ENCODE data around the gene NWD2.

NWD2 gene

GRCh38 chr4:37425857-37426256, 181.3 kb downstream of the NWD2 start:
- Histone ChIP-seq H3K27ac (ENCODE audit: low read depth, low read length) (no peak overlapping the region), H3K36me3 (ENCODE audit: insufficient read depth, low read length) (no peaks in the 10 kb centered on the region), H3K27me3 (ENCODE audit: insufficient read depth, low read length) (no peaks in the 10 kb centered on the region), H3K9ac (ENCODE audit: low read depth, low read length) (no peak overlapping the region), H3K4me3 (ENCODE audit: low read length) (no peak overlapping the region), H3K9me3 (ENCODE audit: insufficient read depth, low read depth, low read length) (no peaks in the 10 kb centered on the region), H3K4me1 (ENCODE audit: insufficient read depth, low read length) (no peaks in the 10 kb centered on the region)
- WGBS, result 88% methylated on average over 2 of the region's 2 CpGs

- Histone ChIP-seq H3K9me3 (ENCODE audit: insufficient read depth, low read depth, low read length) (no peaks in the 10 kb centered on the region), H3K4me3 (ENCODE audit: low read length) (no peak overlapping the region), H3K27me3 (ENCODE audit: insufficient read depth, low read length) (no peaks in the 10 kb centered on the region), H3K27ac (ENCODE audit: low read depth, low read length) (no peak overlapping the region), H3K9ac (ENCODE audit: low read depth, low read length) (no peak overlapping the region), H3K4me1 (ENCODE audit: insufficient read depth, low read length) (no peaks in the 10 kb centered on the region), H3K36me3 (ENCODE audit: insufficient read depth, low read length) (no peaks in the 10 kb centered on the region)
- WGBS, result 95% methylated on average over 2 of the region's 2 CpGs
These were observed 182.7 kb downstream of the NWD2 start for GRCh38 chr4:37427193-37427592.

- H3K27ac ChIP-seq (ENCODE audit: low read depth, low read length), result no peak overlapping the region
- H3K4me1 ChIP-seq (ENCODE audit: insufficient read depth, low read length), result no peaks in the 10 kb centered on the region
- H3K9ac ChIP-seq (ENCODE audit: low read depth, low read length), result no peak overlapping the region
These were observed 185.4 kb downstream of the NWD2 start for GRCh38 chr4:37429906-37430305.

GRCh38 chr4:37430718-37431416, 186.3 kb downstream of the NWD2 start:
- 93% methylated on average over 3 of the region's 3 CpGs for WGBS

More at GRCh38 chr4:37429906-37430305, 185.4 kb downstream of the NWD2 start:
- no peaks in the 10 kb centered on the region for H3K9me3 ChIP-seq (ENCODE audit: insufficient read depth, low read depth, low read length)
- H3K27me3 ChIP-seq (ENCODE audit: insufficient read depth, low read length), result no peaks in the 10 kb centered on the region
- H3K36me3 ChIP-seq (ENCODE audit: insufficient read depth, low read length), result no peaks in the 10 kb centered on the region
- no peak overlapping the region for H3K4me3 ChIP-seq (ENCODE audit: low read length)

GRCh38 chr4:37431417-37431743, 186.8 kb downstream of the NWD2 start:
- Histone ChIP-seq H3K9ac (ENCODE audit: low read depth, low read length) (no peak overlapping the region), H3K4me1 (ENCODE audit: insufficient read depth, low read length) (no peaks in the 10 kb centered on the region), H3K27me3 (ENCODE audit: insufficient read depth, low read length) (no peaks in the 10 kb centered on the region), H3K9me3 (ENCODE audit: insufficient read depth, low read depth, low read length) (no peaks in the 10 kb centered on the region), H3K36me3 (ENCODE audit: insufficient read depth, low read length) (no peaks in the 10 kb centered on the region), H3K4me3 (ENCODE audit: low read length) (no peak overlapping the region), H3K27ac (ENCODE audit: low read depth, low read length) (no peak overlapping the region)
- WGBS, result 65% methylated on average over 1 of the region's 1 CpG

More at GRCh38 chr4:37430718-37431416, 186.3 kb downstream of the NWD2 start:
- Histone ChIP-seq H3K4me1 (ENCODE audit: insufficient read depth, low read length) (no peaks in the 10 kb centered on the region), H3K36me3 (ENCODE audit: insufficient read depth, low read length) (no peaks in the 10 kb centered on the region), H3K27ac (ENCODE audit: low read depth, low read length) (no peak overlapping the region), H3K4me3 (ENCODE audit: low read length) (no peak overlapping the region), H3K27me3 (ENCODE audit: insufficient read depth, low read length) (no peaks in the 10 kb centered on the region), H3K9ac (ENCODE audit: low read depth, low read length) (no peak overlapping the region), H3K9me3 (ENCODE audit: insufficient read depth, low read depth, low read length) (no peaks in the 10 kb centered on the region)

- no peak overlapping the region for H3K9ac ChIP-seq (ENCODE audit: low read depth, low read length)
- H3K27me3 ChIP-seq (ENCODE audit: insufficient read depth, low read length), result no peaks in the 10 kb centered on the region
- 75% methylated on average over 3 of the region's 3 CpGs for WGBS
- H3K4me1 ChIP-seq (ENCODE audit: insufficient read depth, low read length), result no peaks in the 10 kb centered on the region
- H3K9me3 ChIP-seq (ENCODE audit: insufficient read depth, low read depth, low read length), result no peaks in the 10 kb centered on the region
- H3K27ac ChIP-seq (ENCODE audit: low read depth, low read length), result no peak overlapping the region
- H3K36me3 ChIP-seq (ENCODE audit: insufficient read depth, low read length), result no peaks in the 10 kb centered on the region
- H3K4me3 ChIP-seq (ENCODE audit: low read length), result no peak overlapping the region
These were observed 189.9 kb downstream of the NWD2 start for GRCh38 chr4:37434469-37434868.

- Histone ChIP-seq H3K9ac (ENCODE audit: low read depth, low read length) (no peak overlapping the region), H3K27ac (ENCODE audit: low read depth, low read length) (no peak overlapping the region), H3K27me3 (ENCODE audit: insufficient read depth, low read length) (no peaks in the 10 kb centered on the region), H3K36me3 (ENCODE audit: insufficient read depth, low read length) (no peaks in the 10 kb centered on the region), H3K4me1 (ENCODE audit: insufficient read depth, low read length) (no peaks in the 10 kb centered on the region), H3K9me3 (ENCODE audit: insufficient read depth, low read depth, low read length) (no peaks in the 10 kb centered on the region), H3K4me3 (ENCODE audit: low read length) (no peak overlapping the region)
- no CpG with 5 or more reads among the region's 1 CpG for WGBS
These were observed 192.0 kb downstream of the NWD2 start for GRCh38 chr4:37436546-37436945.

- no peaks in the 10 kb centered on the region for H3K36me3 ChIP-seq (ENCODE audit: insufficient read depth, low read length)
- H3K4me1 ChIP-seq (ENCODE audit: insufficient read depth, low read length), result no peaks in the 10 kb centered on the region
- no peaks in the 10 kb centered on the region for H3K27me3 ChIP-seq (ENCODE audit: insufficient read depth, low read length)
- no peak overlapping the region for H3K9ac ChIP-seq (ENCODE audit: low read depth, low read length)
- H3K27ac ChIP-seq (ENCODE audit: low read depth, low read length), result no peak overlapping the region
- H3K4me3 ChIP-seq (ENCODE audit: low read length), result no peak overlapping the region
- no peaks in the 10 kb centered on the region for H3K9me3 ChIP-seq (ENCODE audit: insufficient read depth, low read depth, low read length)
- 86% methylated on average over 4 of the region's 4 CpGs for WGBS
These were observed 192.6 kb downstream of the NWD2 start for GRCh38 chr4:37437163-37437562.

- no peak overlapping the region for H3K27ac ChIP-seq (ENCODE audit: low read depth, low read length)
- H3K36me3 ChIP-seq (ENCODE audit: insufficient read depth, low read length), result no peaks in the 10 kb centered on the region
These were observed 194.2 kb downstream of the NWD2 start for GRCh38 chr4:37438564-37439279.

GRCh38 chr4:37439809-37440474, 195.4 kb downstream of the NWD2 start:
- Histone ChIP-seq H3K27ac (ENCODE audit: low read depth, low read length) (no peak overlapping the region), H3K9me3 (ENCODE audit: insufficient read depth, low read depth, low read length) (no peaks in the 10 kb centered on the region), H3K36me3 (ENCODE audit: insufficient read depth, low read length) (no peaks in the 10 kb centered on the region), H3K4me3 (ENCODE audit: low read length) (no peak overlapping the region), H3K9ac (ENCODE audit: low read depth, low read length) (no peak overlapping the region), H3K27me3 (ENCODE audit: insufficient read depth, low read length) (no peaks in the 10 kb centered on the region), H3K4me1 (ENCODE audit: insufficient read depth, low read length) (no peaks in the 10 kb centered on the region)
- 90% methylated on average over 4 of the region's 5 CpGs for whole genome bisulfite sequencing

More at GRCh38 chr4:37438564-37439279, 194.2 kb downstream of the NWD2 start:
- Histone ChIP-seq H3K4me3 (ENCODE audit: low read length) (no peak overlapping the region), H3K4me1 (ENCODE audit: insufficient read depth, low read length) (no peaks in the 10 kb centered on the region), H3K9ac (ENCODE audit: low read depth, low read length) (no peak overlapping the region), H3K9me3 (ENCODE audit: insufficient read depth, low read depth, low read length) (no peaks in the 10 kb centered on the region), H3K27me3 (ENCODE audit: insufficient read depth, low read length) (no peaks in the 10 kb centered on the region)
- 94% methylated on average over 6 of the region's 8 CpGs for WGBS

GRCh38 chr4:37440501-37440900, 196.0 kb downstream of the NWD2 start:
- Histone ChIP-seq H3K27me3 (ENCODE audit: insufficient read depth, low read length) (no peaks in the 10 kb centered on the region), H3K4me1 (ENCODE audit: insufficient read depth, low read length) (no peaks in the 10 kb centered on the region), H3K36me3 (ENCODE audit: insufficient read depth, low read length) (no peaks in the 10 kb centered on the region), H3K9me3 (ENCODE audit: insufficient read depth, low read depth, low read length) (no peaks in the 10 kb centered on the region), H3K4me3 (ENCODE audit: low read length) (no peak overlapping the region), H3K9ac (ENCODE audit: low read depth, low read length) (no peak overlapping the region), H3K27ac (ENCODE audit: low read depth, low read length) (no peak overlapping the region)
- 84% methylated on average over 2 of the region's 2 CpGs for WGBS

Data from HUES64 (cell line).